DOHH2 (cell line): ENCODE results near the gene NLRP1.

Source experiments
- CTCF ChIP-seq: fragments of 200-600 bp; sonication (generic); IDR thresholded peaks from one replicate; pipeline ENCODE4 v1.5.1; 2014; ENCODE audit warnings: antibody characterized with exemption, mild to moderate bottlenecking, low read depth, low read length; ENCODE audit not compliant: poor library complexity, severe bottlenecking
- EZH2phosphoT487 ChIP-seq: fragments of 200-600 bp; sonication (generic); IDR thresholded peaks from 2 replicates; pipeline ENCODE4 v1.6.1; 2017; ENCODE audit warnings: borderline replicate concordance, mild to moderate bottlenecking, antibody characterized with exemption, low read length, moderate library complexity, mixed read lengths

- TF ChIP-seq CTCF (no peak), EZH2phosphoT487 (no peak)
Measured at GRCh38 chr17:5536866-5537650, 47.3 kb downstream of the NLRP1 start.
